Activated T-cell treated with anti-CD3 and anti-CD28 coated beads for 24 hours (primary cell): ENCODE results near the gene SLC25A29.
"Not testable (repeated sequence)": the region's sequence is repeated elsewhere in the genome, so short reads cannot be mapped to it uniquely, and the experiment has no call there.

Experiments used
- DNase-seq: peaks from one replicate; pipeline ENCODE4 v3.0.0-alpha.2; 2020; ENCODE audit warnings: low read depth

Gene SLC25A29

DNA sequence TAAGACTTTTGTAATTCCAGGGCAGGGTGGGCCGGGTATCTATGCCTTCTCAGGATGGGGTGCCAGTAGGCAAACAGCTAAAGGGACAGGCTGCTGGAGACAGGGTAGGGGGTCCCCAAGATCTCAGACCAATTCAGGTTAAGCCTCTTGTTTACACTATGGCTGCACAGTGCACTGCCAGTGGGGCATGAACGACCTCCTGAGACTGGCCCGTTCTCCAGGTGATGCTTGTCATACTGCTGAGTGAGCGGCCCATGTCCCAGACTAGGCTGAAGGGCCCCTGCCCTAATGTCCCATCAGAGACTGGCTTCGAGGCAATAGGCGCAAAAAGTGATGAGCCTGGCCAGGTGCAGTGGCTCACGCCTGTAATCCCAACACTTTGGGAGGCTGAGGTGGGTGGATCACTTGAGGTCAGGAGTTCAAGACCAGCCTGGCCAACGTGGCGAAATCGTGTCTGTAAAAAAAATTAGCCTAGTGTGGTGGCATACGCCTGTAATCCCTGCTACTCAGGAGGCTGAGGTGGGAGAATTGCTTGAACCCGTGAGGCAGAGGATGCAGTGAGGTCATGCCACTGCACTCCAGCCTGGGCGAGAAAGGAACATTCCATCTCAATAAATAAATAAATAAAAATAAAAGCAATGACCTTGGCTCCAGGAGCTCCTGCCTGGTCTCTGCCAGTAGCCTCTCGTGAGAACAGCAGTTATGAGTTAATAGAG lies 12.6 kb downstream of the SLC25A29 start:
- no peak for DNase-seq

DNA sequence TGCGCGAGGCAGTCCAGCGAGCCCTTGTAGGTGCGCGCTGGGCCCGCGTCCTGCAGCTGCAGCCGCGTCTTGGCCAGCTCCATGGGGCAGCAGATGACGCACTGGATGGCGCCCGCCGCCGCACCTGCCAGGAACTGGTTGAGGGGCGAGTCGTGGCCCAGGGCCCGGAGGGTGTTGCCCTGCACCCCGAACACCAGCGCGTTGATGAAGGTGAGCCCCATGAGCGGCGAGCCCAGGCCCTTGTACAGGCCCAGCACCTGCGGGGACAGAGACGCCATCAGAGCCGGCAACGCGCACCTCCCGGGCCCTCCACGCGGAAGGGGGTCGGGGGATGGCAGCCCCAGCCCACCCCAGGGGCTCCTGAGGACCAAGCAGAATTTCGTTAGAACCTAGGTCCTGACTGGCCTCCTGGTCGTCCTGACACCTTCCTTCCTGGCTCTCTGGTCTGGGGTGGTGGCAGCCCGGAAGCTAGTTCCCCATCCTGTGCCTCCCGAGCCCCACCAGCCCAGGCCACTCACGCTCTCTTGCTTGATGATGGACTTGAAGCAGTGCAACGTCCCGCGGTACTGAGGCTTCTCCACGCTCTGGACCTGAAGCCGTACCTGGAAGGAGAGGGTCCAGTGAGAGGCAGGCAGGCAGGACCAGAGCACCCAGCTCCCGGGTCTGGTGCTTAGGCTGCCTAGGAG lies 13.3 kb downstream of the SLC25A29 start:
- no peak for DNase-seq

DNA sequence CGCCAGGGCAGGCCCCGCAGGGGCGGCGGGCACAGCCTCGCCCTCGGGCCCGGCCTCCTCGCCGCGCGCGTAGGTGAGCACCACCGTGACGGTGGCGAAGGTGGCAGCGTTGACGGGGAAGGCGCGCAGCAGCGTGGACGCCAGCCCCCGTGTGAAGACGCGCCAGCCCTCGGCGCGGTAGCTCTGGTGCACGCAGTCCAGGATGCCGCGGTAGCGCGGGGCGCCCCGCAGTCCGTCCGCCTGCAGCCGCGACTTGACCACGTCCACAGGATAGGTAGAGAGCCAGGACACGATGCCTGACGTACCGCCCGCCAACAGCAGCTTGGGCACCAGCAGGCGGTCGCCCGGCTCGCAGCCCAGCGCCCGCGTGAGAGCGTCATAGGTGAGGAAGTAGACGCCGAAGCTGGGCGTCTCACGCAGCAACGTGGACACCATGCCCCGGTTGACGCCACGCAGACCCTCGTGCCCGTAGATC lies 13.9 kb downstream of the SLC25A29 start:
- no peak for DNase-seq

DNA sequence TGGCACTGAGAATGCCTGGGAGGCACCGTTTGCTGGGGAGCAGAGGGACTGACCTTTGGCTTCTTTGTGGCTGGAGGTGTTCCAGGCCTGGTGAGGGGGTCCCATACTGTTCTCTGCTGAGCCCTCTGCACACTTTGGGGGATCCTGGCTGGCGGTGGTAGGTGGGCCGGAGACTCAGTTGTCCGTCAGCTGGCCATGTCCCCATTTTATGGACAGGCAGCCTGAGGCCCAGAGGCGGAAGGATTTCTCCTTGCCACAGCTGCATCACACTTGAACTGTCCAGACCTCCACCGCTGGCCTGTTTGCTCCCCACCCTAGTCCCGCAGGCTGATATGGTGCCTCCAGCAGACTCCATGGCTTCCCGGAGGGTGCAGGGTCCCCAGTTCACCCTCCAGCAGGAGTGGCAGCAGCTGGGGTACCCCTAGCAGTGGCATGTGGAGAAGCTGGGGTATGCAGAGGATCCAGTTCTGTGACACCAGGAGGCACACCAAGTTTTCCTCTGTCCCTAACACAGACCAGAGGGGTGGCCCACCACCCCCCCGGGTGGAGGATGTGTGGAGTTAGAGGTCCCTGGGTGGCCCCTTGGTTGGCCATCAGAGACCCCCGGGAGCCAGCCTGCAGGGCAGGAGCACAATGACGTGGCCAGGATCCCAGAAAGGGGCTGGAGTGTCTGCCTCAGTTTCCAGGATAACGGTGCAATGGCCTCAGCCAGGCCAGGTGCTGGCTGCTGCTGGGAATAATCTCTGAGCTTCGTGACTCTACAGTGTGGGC lies 14.8 kb downstream of the SLC25A29 start:
- DNase-seq = no peak

DNA sequence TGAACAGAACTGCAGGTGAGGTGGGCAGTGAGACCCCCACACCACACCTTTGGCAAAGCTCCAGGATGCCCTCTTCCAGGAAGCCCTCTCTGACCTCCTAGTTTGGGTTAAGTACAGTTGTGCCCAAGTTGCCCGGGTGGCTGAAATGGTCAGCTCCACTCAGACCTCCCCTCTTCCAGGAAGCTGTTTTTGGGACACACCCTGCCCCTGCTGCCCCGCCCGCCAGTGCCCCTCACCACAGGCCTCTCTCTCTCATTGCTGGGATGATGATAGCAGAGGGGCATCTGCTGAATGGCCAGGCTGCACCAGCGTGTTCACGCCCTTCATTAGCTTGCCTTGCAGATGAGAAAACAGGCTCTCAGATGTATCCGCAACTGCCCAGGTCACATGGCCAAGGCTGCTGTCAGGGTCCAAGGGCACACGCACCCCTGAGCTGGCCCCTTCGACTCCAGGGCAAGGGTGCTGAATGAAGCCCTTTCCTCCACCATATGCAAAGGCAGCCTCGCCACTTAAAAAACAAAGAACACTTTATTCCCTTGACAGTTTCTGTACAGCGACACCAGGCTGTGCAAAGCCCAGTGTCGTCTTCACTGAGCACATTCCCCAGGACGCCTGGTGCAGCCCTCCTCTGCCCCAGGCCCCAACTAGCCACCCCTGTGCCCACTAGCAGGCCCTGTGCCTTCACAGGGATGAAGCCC lies 15.5 kb downstream of the SLC25A29 start:
- no peak for DNase-seq

DNA sequence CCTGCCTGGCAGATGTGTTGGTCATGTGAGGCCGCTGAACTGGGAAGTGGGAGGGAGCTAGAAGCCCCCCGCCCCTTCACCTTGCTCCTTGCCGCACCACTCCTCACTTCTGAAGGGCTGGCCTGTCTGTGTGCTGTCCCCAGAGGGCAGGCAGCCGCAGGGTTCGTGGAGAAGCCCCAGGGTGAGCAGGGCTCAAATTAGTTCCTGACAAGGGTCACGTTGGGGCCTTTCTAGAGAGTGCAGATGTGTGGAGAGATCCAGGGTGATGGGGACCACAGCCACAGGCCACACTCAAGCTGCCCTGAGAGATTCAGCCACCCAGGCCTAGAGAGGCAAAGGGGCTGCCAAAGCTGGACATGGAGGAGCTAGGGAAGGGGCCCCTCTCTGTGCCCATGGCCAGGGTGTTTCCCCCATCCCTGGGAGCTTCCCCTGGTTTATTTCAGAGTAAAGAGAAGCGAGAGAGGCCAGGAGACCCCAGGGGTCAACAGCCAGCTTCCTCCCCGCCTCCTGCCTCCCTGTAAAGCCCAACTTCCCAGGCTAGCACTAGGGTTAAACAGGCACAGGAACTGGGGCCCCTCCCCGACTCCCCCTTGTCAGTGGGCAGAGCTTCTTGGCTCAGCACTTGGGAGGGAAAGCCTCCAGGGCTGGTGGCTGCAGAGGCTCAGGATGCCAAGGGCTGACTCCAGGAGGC lies 16.2 kb downstream of the SLC25A29 start:
- no peak for DNase-seq

DNA sequence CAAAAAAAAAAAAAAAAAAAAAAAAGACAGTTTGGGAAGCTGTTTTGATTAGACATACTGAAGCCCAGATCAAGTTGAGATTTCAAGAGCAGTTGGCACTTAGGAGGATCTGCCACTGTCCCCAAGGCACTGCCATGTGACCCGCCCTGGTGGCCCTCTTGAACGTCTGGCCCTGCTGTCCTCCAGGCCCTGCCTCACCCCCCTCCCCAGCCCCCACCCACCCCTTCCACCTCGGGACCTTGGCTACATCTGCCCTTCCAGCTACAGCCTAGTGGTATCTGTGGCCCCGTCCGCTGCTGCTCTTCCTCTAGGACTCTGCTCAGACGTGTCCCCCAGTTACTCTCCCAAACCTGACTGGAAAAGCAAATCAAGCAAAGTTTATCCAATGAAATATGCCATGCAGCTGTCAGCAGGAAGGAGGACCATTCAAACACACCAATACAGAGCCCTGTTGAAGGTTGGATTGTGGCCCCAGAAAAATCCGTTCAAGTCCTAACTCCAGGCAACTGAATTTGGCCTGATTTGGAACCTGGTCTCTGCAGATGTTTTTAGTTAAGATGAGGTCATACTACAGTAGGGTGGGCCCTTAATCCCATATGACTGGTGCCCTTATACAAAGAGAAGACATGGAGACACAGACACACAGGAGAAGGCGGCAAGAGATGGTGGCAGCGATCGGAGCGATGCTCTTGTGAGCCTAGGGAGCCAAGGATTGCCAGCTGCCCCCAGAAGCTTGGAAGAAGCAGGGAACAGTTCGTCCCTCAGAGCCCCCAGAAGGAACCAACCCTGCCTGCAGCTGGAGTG lies 17.7 kb downstream of the SLC25A29 start:
- DNase-seq = no peak

DNA sequence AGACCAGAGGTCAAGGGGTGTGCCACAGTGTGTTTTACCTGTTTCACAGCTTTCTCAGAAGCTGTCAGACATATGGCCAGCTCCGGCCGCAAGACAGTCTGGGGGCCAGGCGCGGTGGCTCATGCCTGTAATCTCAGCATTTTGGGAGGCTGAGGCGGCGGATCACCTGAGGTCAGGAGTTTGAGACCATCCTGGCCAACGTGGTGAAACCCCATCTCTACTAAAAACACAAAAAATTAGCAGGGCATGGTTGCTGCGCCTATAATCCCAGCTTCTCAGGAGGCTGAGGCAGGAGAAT lies 18.3 kb downstream of the SLC25A29 start:
- DNase-seq = not testable (repeated sequence)

DNA sequence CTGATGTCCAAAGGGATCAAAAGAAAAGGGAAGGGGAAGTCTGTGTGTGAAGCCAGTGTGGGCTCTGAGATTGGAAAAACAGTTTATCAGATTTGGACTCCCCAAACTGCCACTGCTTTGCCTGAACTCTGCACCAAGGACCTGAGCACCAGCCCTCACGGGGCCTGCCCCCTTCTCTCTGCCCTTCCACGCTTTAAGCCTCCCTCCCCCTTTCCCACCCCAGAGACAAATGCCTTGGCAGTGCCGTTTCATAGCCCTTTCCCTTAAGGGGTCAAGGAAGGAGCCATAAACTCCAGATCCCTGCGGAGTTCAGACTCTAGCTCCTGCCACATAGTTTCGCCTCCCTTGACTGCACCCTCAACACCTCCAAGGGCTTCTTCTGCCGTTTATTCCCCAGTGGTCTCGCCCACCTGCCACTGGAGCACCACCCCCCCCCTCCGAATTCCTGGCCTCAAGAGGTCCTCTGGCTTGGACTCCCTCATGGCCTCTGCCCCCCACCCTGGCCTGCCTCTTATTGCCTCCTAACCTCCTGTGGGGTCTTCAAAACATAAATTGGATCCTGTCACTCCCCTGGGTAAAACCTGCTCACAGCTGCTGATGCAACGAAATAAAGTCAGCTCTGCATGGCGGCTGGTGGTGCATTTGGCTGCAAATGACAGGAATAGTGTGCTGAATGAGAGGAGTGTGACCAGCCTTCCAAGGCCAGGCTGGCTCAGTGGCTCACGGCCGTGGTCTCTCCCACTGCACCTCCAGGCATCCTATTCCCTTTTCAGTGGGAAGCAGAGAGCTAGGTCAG lies 18.8 kb downstream of the SLC25A29 start:
- DNase-seq = no peak

DNA sequence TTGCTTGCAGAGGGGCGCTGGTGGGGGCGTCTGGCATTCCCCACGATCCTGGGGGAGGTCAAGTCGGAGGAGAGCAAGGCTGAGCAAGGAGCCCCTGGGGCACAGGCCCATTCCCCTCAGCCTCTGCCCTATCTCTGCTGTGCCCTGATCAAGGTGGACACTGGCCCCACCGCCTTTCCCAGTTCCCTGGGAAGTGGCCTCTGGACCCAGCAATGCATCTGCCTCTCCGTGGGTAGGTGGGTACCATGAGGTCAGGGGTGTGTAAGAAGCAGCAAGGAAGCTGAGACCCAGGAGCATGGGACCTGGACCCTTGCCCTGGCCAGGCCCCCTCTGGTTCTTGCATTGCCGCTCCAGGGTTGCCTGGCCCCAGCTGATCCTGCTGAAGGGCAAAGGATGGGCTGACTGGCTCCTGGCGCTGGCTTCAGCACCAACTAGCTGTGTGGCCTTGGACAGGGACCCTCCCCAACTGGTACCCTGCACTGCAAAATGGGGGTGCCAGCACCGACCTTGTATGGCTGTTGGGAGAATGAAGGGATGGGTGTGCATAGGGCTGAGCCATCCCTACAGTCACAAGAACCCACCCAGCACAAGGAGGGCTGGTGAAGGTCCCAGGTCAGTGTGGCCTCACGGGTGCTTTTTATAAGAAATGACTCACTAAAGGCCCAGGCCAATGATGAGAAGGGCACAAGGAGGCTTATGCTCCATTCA lies 19.6 kb downstream of the SLC25A29 start:
- DNase-seq = no peak

DNA sequence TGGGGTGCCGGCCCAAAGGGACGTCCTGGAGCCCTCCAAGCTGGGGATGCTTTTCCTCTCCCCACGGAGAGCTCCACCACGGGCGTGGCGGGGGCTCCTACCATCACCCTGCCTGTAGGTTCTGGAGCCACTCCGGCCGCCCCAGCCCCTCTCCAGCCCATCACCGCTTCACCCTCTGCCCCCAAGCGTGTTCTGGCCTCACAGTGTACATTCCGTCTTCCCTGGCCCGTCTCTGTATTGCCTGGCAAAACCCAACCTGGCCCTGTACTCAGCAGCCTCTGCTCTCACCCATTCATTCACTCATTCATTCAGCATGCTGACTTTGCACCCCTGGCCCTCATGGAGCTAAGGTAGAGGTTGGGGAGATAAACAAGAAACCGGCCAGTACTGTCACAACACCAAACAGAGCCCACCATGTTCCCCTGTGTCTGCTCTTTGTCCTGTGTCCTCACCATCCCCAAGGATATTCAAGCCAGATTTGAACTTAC lies 20.3 kb downstream of the SLC25A29 start:
- no peak for DNase-seq

DNA sequence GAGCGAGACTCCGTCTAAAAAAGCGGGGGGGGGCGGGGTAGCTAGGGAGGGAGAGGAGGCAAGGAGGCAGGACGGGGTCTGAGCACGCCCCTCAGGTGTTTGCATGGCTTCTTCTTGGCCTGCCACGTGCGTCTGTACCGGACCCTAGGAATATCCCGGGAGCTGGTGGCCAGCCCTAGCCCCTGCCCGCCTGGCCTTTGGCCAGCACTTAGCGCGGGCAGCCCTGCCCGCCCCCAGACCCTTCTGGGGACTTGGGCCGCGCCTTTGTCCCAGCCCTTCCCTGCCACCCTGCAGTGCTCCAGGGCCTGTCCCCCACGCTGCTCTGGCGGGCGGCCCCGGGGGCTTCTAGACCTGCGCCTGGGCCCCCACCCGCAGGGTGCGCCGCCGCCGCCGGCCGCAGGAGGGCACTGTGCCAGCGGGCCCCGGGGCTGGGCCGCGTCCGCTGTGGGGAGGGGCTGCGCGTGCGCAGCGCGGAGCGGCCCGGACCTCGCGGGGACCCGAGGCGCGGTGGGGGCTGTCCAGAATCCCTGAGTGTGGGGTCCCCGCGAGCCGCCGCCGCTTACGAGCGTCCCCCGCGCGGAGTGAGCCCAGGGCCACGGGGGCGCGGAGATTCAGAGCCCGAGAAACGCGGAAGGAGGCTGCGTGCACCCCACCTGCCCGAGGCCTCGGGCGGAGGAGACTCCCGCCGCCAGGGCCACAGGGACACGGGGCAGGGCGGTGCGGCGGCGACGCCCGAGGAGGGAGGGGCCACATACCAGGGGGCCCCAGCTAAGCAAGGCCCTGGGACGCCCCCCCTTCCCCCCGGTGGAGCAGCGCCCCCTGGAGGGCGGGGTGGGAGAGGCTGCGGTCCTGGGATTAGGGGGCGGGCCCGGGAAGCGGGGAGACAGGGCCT lies 21.0 kb downstream of the SLC25A29 start:
- DNase-seq = peak; percentile 73

DNA sequence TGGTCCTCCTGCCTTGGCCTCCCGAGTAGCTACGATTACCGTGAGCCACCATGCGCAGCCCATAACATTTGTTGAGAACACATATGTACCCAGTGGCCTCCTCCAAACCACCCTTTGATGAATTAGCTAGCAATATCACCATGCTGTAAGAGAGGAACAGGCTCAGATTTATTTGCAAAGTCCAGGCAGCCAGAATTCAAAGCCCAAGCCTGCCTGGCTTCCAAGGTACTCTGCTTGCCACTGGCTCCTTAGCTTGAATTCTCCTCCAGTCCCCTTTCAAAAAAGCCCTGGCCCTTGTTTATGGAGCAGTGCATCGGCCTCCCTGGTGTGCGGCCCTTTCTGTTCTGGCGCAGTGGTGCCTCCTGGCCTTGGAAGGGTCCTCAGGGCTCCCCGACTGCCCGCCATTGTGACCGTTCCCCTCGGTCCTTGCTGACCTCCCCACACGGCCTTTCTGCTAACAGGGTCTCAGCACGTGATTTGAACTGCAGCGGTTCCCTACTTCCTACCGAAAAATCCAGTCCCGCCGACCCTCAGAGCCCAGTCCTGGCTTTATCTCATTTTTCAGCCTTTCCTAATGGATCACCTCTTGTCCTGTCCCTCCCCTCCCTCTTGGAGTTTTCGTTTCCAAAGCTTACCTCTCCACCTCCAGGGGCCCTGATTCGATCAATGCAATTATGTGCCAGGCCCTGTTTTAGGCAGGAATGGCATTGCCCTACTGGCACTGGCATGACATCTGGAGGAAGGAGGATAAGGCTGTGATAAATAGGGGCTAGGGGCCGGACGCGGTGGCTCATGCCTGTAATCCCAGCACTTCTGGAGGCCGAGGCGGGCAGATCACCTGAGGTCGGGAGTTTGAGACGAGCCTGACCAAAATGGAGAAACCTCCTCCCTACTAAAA lies 22.0 kb downstream of the SLC25A29 start:
- no peak for DNase-seq

DNA sequence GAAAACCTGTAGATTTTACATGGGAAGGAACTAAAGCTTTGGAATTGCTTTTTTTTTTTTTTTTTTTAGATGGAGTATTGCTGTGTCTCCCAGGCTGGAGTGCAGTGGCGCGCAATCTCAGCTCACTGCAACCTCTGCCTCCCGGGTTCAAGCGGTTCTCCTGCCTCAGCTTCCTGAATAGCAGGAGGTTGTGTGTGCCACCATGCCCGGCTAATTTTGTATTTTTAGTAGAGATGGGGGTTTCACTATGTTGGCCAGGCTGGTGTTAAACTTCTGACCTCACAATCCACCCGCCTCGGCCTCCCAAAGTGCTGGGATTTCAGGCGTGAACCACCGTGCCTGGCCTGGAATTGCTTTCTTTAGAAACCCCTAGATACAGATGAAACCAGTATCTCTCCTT lies 22.8 kb downstream of the SLC25A29 start:
- DNase-seq = not testable (repeated sequence)

DNA sequence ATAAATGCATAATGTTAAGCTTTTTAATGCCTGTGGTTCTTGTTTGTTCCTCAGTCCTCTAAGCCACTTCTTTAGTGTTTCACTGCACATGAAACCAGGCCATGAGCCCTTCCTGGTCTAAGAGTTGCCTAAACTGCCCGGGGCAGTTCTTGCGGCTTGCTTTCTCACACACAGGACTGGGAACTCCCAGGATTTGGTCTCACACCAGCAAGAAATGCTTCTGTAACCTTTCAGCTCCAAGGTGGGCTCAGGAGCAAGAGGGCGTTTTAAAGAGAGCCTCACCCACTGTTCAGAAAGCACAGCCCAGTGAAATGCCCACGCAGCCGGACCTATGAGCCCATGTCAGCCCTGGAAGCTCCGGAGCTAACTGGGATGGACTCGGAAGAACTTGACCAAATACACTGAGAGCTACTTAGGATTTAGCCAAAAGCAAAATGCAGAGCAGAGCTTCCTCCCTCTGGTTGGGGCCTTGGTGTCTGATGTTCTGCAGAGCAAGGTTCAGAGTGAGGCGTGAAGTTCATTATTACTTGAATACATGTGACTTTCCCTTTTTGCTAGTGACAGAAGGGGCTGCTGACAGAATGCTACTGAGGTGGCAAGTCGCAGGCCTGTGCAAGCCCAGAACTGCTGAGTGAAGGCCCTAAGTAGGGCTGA lies 23.4 kb downstream of the SLC25A29 start:
- no peak for DNase-seq

DNA sequence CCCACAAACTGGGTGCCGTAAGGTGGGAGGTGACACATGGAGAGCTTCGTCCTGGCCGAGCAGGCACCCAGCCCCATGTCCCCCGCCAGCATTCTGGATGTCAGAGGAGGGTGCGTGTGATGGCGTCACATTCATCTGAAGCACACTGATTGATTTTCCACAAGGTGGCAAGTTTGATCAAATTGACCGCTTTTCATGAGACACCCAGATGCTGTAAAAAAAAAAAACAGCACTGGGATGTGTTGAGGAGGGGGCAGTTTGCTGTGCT lies 24.2 kb downstream of the SLC25A29 start:
- no peak for DNase-seq
